GM15510 (cell line): ENCODE measurements around the gene IGLL5.

Experiments
- POLR2A ChIP-seq: IDR thresholded peaks from 3 replicates; pipeline ENCODE4 v1.6.1; 2011; ENCODE audit warnings: borderline replicate concordance; ENCODE audit not compliant: insufficient read length; ENCODE audit errors: extremely low read depth

IGLL5 gene

GRCh38 chr22:22934543-22935055 is 47.0 kb downstream of the IGLL5 start:
- no peak for TF ChIP-seq POLR2A

- TF ChIP-seq POLR2A: no peak
Measured at GRCh38 chr22:22935056-22935545, 47.5 kb downstream of the IGLL5 start.

- peak; percentile 24 for TF ChIP-seq POLR2A
Measured at GRCh38 chr22:22935546-22936157, 48.0 kb downstream of the IGLL5 start.

- no peak for TF ChIP-seq POLR2A
Measured at GRCh38 chr22:22936180-22936914, 48.7 kb downstream of the IGLL5 start.

- no peak for TF ChIP-seq POLR2A
Measured at GRCh38 chr22:22936915-22937656, 49.5 kb downstream of the IGLL5 start.

GRCh38 chr22:22937894-22938480 is 50.4 kb downstream of the IGLL5 start:
- no peak for TF ChIP-seq POLR2A

GRCh38 chr22:22938672-22939587 is 51.3 kb downstream of the IGLL5 start:
- TF ChIP-seq POLR2A: no peak

GRCh38 chr22:22939588-22940368 is 52.2 kb downstream of the IGLL5 start:
- no peak for TF ChIP-seq POLR2A

GRCh38 chr22:22940961-22941605 is 53.5 kb downstream of the IGLL5 start:
- TF ChIP-seq POLR2A: no peak

- TF ChIP-seq POLR2A: no peak
Measured at GRCh38 chr22:22941831-22942510, 54.4 kb downstream of the IGLL5 start.

- TF ChIP-seq POLR2A: no peak
Measured at GRCh38 chr22:22942511-22943329, 55.1 kb downstream of the IGLL5 start.
